ENCODE data around the gene NRXN3. TPM values are rescaled to one million over a fixed set of nuclear protein-coding genes. Genes with fewer than 3 reads are reported as not detected.
A peak's percentile ranks its signal among the peaks of the same experiment; 100 is the strongest.

The NRXN3 gene
- total RNA-seq, 2 donors from 2014 or later: not detected

GRCh38 chr14:79586416-79586815, 1416.2 kb downstream of the NRXN3 start:
- H3K9me3 Mint-ChIP-seq: peaks cover 0 to 3% of the 10 kb centered on the region in 2 donors
- no peak overlapping the region for H3K4me3 Mint-ChIP-seq
- DNase-seq (no peak), ATAC-seq (replicated peaks in 1 of 2) (no peak)
- no peaks in the 10 kb centered on the region for H3K27me3 Mint-ChIP-seq (ENCODE audit: low read depth)
- no peaks in the 10 kb centered on the region for H3K4me1 Mint-ChIP-seq (ENCODE audit: low read depth)
- no peak overlapping the region for H3K27ac Mint-ChIP-seq
- no peaks in the 10 kb centered on the region for H3K36me3 Mint-ChIP-seq (ENCODE audit: insufficient read depth in 2 of 2)

GRCh38 chr14:79586989-79587598, 1416.9 kb downstream of the NRXN3 start:
- H3K27me3 Mint-ChIP-seq (ENCODE audit: low read depth): no peaks in the 10 kb centered on the region
- no peak overlapping the region for H3K4me3 Mint-ChIP-seq
- no peak overlapping the region for H3K27ac Mint-ChIP-seq
- H3K36me3 Mint-ChIP-seq (ENCODE audit: insufficient read depth in 2 of 2): peaks cover 0 to 2% of the 10 kb centered on the region in 2 donors
- ATAC-seq (replicated peaks in 1 of 2) (no peak), DNase-seq (no peak)
- peaks cover 0 to 6% of the 10 kb centered on the region in 2 donors for H3K9me3 Mint-ChIP-seq
- no peaks in the 10 kb centered on the region for H3K4me1 Mint-ChIP-seq (ENCODE audit: low read depth)

GRCh38 chr14:79587875-79588274, 1417.7 kb downstream of the NRXN3 start:
- no peak overlapping the region for H3K27ac Mint-ChIP-seq
- H3K36me3 Mint-ChIP-seq (ENCODE audit: insufficient read depth in 2 of 2): peaks cover 0 to 2% of the 10 kb centered on the region in 2 donors
- peaks cover 0 to 6% of the 10 kb centered on the region in 2 donors for H3K9me3 Mint-ChIP-seq
- H3K4me3 Mint-ChIP-seq: no peak overlapping the region
- DNase-seq: no peak
- no peaks in the 10 kb centered on the region for H3K4me1 Mint-ChIP-seq (ENCODE audit: low read depth)
- no peaks in the 10 kb centered on the region for H3K27me3 Mint-ChIP-seq (ENCODE audit: low read depth)
- ATAC-seq (replicated peaks in 1 of 2): peak; percentile 58 to 67

GRCh38 chr14:79588398-79588797, 1418.2 kb downstream of the NRXN3 start:
- Mint-ChIP-seq H3K9me3 (peaks cover 0 to 6% of the 10 kb centered on the region in 2 donors), H3K4me3 (no peak overlapping the region), H3K27me3 (ENCODE audit: low read depth) (no peaks in the 10 kb centered on the region), H3K27ac (no peak overlapping the region), H3K4me1 (ENCODE audit: low read depth) (no peaks in the 10 kb centered on the region), H3K36me3 (ENCODE audit: insufficient read depth in 2 of 2) (peaks cover 0 to 2% of the 10 kb centered on the region in 2 donors)
- ATAC-seq (replicated peaks in 1 of 2) (peak in 1 of 2 donors; percentile 30), DNase-seq (no peak)

- H3K36me3 Mint-ChIP-seq (ENCODE audit: insufficient read depth in 2 of 2): peaks cover 0 to 2% of the 10 kb centered on the region in 2 donors
- no peak for DNase-seq
- H3K27me3 Mint-ChIP-seq (ENCODE audit: low read depth): no peaks in the 10 kb centered on the region
- H3K4me3 Mint-ChIP-seq: no peak overlapping the region
- no peaks in the 10 kb centered on the region for H3K4me1 Mint-ChIP-seq (ENCODE audit: low read depth)
- H3K9me3 Mint-ChIP-seq: peaks cover 3% of the 10 kb centered on the region in 2 donors
- ATAC-seq (replicated peaks in 1 of 2): no peak
- no peak overlapping the region for H3K27ac Mint-ChIP-seq
Observed at GRCh38 chr14:79596551-79596950, 1426.4 kb downstream of the NRXN3 start.

- Mint-ChIP-seq H3K9me3 (peaks cover 0 to 3% of the 10 kb centered on the region in 2 donors), H3K27me3 (ENCODE audit: low read depth) (no peaks in the 10 kb centered on the region), H3K36me3 (ENCODE audit: insufficient read depth in 2 of 2) (no peaks in the 10 kb centered on the region), H3K27ac (no peak overlapping the region), H3K4me3 (no peak overlapping the region), H3K4me1 (ENCODE audit: low read depth) (no peaks in the 10 kb centered on the region)
- no peak for DNase-seq
- ATAC-seq (replicated peaks in 1 of 2): no peak
Observed at GRCh38 chr14:79597566-79597965, 1427.4 kb downstream of the NRXN3 start.

- DNase-seq: no peak
Observed at GRCh38 chr14:79598339-79598738, 1428.2 kb downstream of the NRXN3 start.

GRCh38 chr14:79599239-79599638, 1429.1 kb downstream of the NRXN3 start:
- Mint-ChIP-seq H3K36me3 (ENCODE audit: insufficient read depth in 2 of 2) (no peaks in the 10 kb centered on the region), H3K9me3 (peaks cover 0 to 3% of the 10 kb centered on the region in 2 donors), H3K27ac (no peak overlapping the region), H3K4me1 (ENCODE audit: low read depth) (no peaks in the 10 kb centered on the region), H3K4me3 (no peak overlapping the region), H3K27me3 (ENCODE audit: low read depth) (no peaks in the 10 kb centered on the region)
- DNase-seq: no peak
- ATAC-seq (replicated peaks in 1 of 2): no peak

More at GRCh38 chr14:79598339-79598738, 1428.2 kb downstream of the NRXN3 start:
- ATAC-seq (replicated peaks in 1 of 2): no peak
- H3K4me1 Mint-ChIP-seq (ENCODE audit: low read depth): no peaks in the 10 kb centered on the region
- no peaks in the 10 kb centered on the region for H3K27me3 Mint-ChIP-seq (ENCODE audit: low read depth)
- H3K36me3 Mint-ChIP-seq (ENCODE audit: insufficient read depth in 2 of 2): no peaks in the 10 kb centered on the region
- no peak overlapping the region for H3K4me3 Mint-ChIP-seq
- peaks cover 0 to 3% of the 10 kb centered on the region in 2 donors for H3K9me3 Mint-ChIP-seq
- H3K27ac Mint-ChIP-seq: no peak overlapping the region

GRCh38 chr14:79600406-79600805, 1430.2 kb downstream of the NRXN3 start:
- peaks cover 0 to 3% of the 10 kb centered on the region in 2 donors for H3K9me3 Mint-ChIP-seq
- no peaks in the 10 kb centered on the region for H3K27me3 Mint-ChIP-seq (ENCODE audit: low read depth)
- H3K4me3 Mint-ChIP-seq: no peak overlapping the region
- no peak overlapping the region for H3K27ac Mint-ChIP-seq
- ATAC-seq (replicated peaks in 1 of 2) (no peak), DNase-seq (no peak)
- no peaks in the 10 kb centered on the region for H3K4me1 Mint-ChIP-seq (ENCODE audit: low read depth)
- H3K36me3 Mint-ChIP-seq (ENCODE audit: insufficient read depth in 2 of 2): no peaks in the 10 kb centered on the region

GRCh38 chr14:79601579-79601978, 1431.4 kb downstream of the NRXN3 start:
- Mint-ChIP-seq H3K27ac (no peak overlapping the region), H3K4me1 (ENCODE audit: low read depth) (no peaks in the 10 kb centered on the region), H3K9me3 (peaks cover 1 to 3% of the 10 kb centered on the region in 2 donors), H3K4me3 (no peak overlapping the region), H3K36me3 (ENCODE audit: insufficient read depth in 2 of 2) (no peaks in the 10 kb centered on the region), H3K27me3 (ENCODE audit: low read depth) (no peaks in the 10 kb centered on the region)
- DNase-seq (no peak), ATAC-seq (replicated peaks in 1 of 2) (no peak)

- Mint-ChIP-seq H3K9me3 (peaks cover 1 to 3% of the 10 kb centered on the region in 2 donors), H3K36me3 (ENCODE audit: insufficient read depth in 2 of 2) (no peaks in the 10 kb centered on the region), H3K4me1 (ENCODE audit: low read depth) (no peaks in the 10 kb centered on the region), H3K27me3 (ENCODE audit: low read depth) (no peaks in the 10 kb centered on the region), H3K27ac (no peak overlapping the region), H3K4me3 (no peak overlapping the region)
- no peak for DNase-seq
- ATAC-seq (replicated peaks in 1 of 2): no peak
Observed at GRCh38 chr14:79602045-79602444, 1431.9 kb downstream of the NRXN3 start.

- Mint-ChIP-seq H3K9me3 (peaks cover 1 to 3% of the 10 kb centered on the region in 2 donors), H3K27ac (no peak overlapping the region), H3K36me3 (ENCODE audit: insufficient read depth in 2 of 2) (no peaks in the 10 kb centered on the region), H3K4me1 (ENCODE audit: low read depth) (no peaks in the 10 kb centered on the region), H3K4me3 (no peak overlapping the region), H3K27me3 (ENCODE audit: low read depth) (no peaks in the 10 kb centered on the region)
- DNase-seq (no peak), ATAC-seq (replicated peaks in 1 of 2) (no peak)
Observed at GRCh38 chr14:79602742-79603141, 1432.6 kb downstream of the NRXN3 start.

- Mint-ChIP-seq H3K9me3 (peaks cover 0 to 1% of the 10 kb centered on the region in 2 donors), H3K27me3 (ENCODE audit: low read depth) (no peaks in the 10 kb centered on the region), H3K36me3 (ENCODE audit: insufficient read depth in 2 of 2) (no peaks in the 10 kb centered on the region), H3K4me1 (ENCODE audit: low read depth) (no peaks in the 10 kb centered on the region), H3K27ac (no peak overlapping the region), H3K4me3 (no peak overlapping the region)
- ATAC-seq (replicated peaks in 1 of 2) (no peak), DNase-seq (no peak)
Observed at GRCh38 chr14:79605849-79606248, 1435.7 kb downstream of the NRXN3 start.

- Mint-ChIP-seq H3K27me3 (ENCODE audit: low read depth) (no peaks in the 10 kb centered on the region), H3K9me3 (peaks cover 0 to 1% of the 10 kb centered on the region in 2 donors), H3K4me3 (no peak overlapping the region), H3K4me1 (ENCODE audit: low read depth) (no peaks in the 10 kb centered on the region), H3K27ac (no peak overlapping the region), H3K36me3 (ENCODE audit: insufficient read depth in 2 of 2) (no peaks in the 10 kb centered on the region)
- ATAC-seq (replicated peaks in 1 of 2): no peak
- no peak for DNase-seq
Observed at GRCh38 chr14:79608446-79608845, 1438.3 kb downstream of the NRXN3 start.
